ENCODE measurements around the gene SERPINE1. TPM values are rescaled to one million over a fixed set of nuclear protein-coding genes. Genes with fewer than 3 reads are reported as not detected.

Gene SERPINE1
- total RNA-seq, 1 experiment from 2014 or later = 370 TPM

DNA sequence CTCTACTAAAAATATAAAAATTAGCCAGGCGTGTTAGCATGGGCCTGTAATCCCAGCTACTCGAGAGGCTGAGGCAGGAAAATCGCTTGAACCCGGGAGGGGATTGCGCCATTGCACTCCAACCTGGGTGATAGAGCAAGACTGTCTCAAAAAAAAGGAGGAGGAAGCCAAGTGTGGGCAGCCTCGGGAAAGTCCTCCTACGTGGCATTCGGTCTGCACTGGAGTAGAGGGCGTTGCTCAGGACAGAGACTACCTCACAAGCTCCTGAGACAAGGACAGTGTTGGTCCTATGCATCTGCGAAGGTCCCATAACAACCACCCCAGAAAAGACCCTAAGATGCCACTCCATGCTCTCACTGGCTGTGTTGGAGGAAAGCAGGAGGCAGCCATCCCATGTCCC, 10.0 kb upstream of the SERPINE1 start:
- intact Hi-C loops (cut with micrococcal nuclease; ENCODE audit: unreplicated experiment) (no loop called here), in situ Hi-C loops (cut with HindIII; ENCODE audit: low pct_unique_long_range_greater_than_20kb, low sequenced_read_pairs) (no loop called here)
- peak; percentile 54 for ATAC-seq

DNA sequence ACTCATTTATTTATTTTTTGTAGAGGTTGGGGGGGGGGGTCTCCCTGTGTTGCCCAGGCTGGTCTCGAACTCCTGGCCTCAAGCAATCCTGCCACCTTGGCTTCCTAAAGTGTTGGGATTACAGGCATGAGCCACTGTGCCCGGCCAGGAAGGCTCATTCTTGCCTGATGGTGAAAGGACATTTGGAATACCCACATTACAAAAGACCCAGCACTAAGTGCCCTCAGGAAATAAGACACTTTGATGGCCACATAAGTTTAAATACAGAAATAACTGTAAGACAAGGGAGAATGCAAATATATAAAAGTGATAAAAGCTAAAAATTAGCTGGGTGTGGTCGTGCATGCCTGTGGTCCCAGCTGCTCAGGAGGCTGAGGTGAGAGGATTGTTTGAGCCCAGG, 8.0 kb upstream of the SERPINE1 start:
- ChIA-PET POLR2A (interaction anchor here (0.7 kb wide), 1 partner anchor 9 kb away, joined by 9 read pairs; no protein-coding TSS in a partner anchor), CTCF (interaction anchor here (0.9 kb wide), 1 partner anchor 9 kb away, joined by 4 read pairs; no protein-coding TSS in a partner anchor)
- no peaks in the 10 kb centered on the region for H3K9me3 ChIP-seq (ENCODE audit: control insufficient read depth, insufficient read depth, low read depth, low read length)
- ATAC-seq (no peak), DNase-seq (ENCODE audit: low read depth, low spot score) (no peak)
- H3K4me1 ChIP-seq (ENCODE audit: control insufficient read depth, insufficient read depth, low read length) = peaks cover 71% of the 10 kb centered on the region
- no peaks in the 10 kb centered on the region for H3K27me3 ChIP-seq (ENCODE audit: control insufficient read depth, insufficient read depth, low read length)
- no TSS peak for BruUV-seq (replicated peaks)
- no peak overlapping the region for H3K4me3 ChIP-seq (ENCODE audit: low read depth in 2 of 2, low read length in 2 of 2)
- TF ChIP-seq POLR2AphosphoS5 (IDR thresholded peaks at IDR 0.05; ENCODE audit: low read depth, low read length) (no peak), SIN3A (IDR thresholded peaks at IDR 0.05; ENCODE audit: borderline replicate concordance, insufficient read depth, low read depth, low read length) (no peak), TCF7L2 (IDR thresholded peaks at IDR 0.05; ENCODE audit: low read depth, low read length) (no peak)
- TF ChIP-seq, protein P1, sequence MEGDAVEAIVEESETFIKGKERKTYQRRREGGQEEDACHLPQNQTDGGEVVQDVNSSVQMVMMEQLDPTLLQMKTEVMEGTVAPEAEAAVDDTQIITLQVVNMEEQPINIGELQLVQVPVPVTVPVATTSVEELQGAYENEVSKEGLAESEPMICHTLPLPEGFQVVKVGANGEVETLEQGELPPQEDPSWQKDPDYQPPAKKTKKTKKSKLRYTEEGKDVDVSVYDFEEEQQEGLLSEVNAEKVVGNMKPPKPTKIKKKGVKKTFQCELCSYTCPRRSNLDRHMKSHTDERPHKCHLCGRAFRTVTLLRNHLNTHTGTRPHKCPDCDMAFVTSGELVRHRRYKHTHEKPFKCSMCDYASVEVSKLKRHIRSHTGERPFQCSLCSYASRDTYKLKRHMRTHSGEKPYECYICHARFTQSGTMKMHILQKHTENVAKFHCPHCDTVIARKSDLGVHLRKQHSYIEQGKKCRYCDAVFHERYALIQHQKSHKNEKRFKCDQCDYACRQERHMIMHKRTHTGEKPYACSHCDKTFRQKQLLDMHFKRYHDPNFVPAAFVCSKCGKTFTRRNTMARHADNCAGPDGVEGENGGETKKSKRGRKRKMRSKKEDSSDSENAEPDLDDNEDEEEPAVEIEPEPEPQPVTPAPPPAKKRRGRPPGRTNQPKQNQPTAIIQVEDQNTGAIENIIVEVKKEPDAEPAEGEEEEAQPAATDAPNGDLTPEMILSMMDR (IDR thresholded peaks at IDR 0.05) = no peak
- intact Hi-C loops (cut with micrococcal nuclease; ENCODE audit: unreplicated experiment) (no loop called here), in situ Hi-C loops (cut with HindIII; ENCODE audit: low pct_unique_long_range_greater_than_20kb, low sequenced_read_pairs) (no loop called here)
- H3K36me3 ChIP-seq (ENCODE audit: control insufficient read depth, insufficient read depth, low read length) = no peaks in the 10 kb centered on the region
- H3K27ac ChIP-seq (ENCODE audit: low read length) = peak overlapping the region; percentile 91

More for the DNA sequence above, 10.0 kb upstream of the SERPINE1 start:
- POLR2A ChIA-PET = interaction anchor here (0.6 to 0.7 kb wide), 2 partner anchors 12 to 16 kb away, joined by 6 to 13 read pairs; no protein-coding TSS in a partner anchor
- Histone ChIP-seq H3K4me1 (ENCODE audit: control insufficient read depth, insufficient read depth, low read length) (peaks cover 55% of the 10 kb centered on the region), H3K36me3 (ENCODE audit: control insufficient read depth, insufficient read depth, low read length) (no peaks in the 10 kb centered on the region), H3K4me3 (ENCODE audit: low read depth in 2 of 2, low read length in 2 of 2) (no peak overlapping the region), H3K27ac (ENCODE audit: low read length) (peak overlapping the region; percentile 91), H3K27me3 (ENCODE audit: control insufficient read depth, insufficient read depth, low read length) (no peaks in the 10 kb centered on the region), H3K9me3 (ENCODE audit: control insufficient read depth, insufficient read depth, low read depth, low read length) (no peaks in the 10 kb centered on the region)
- no TSS peak for BruUV-seq (replicated peaks)
- CTCF ChIA-PET = interaction anchor here (1.0 kb wide), 1 partner anchor 9 kb away, joined by 5 read pairs; no protein-coding TSS in a partner anchor
- no peak for TF ChIP-seq SIN3A (IDR thresholded peaks at IDR 0.05; ENCODE audit: borderline replicate concordance, insufficient read depth, low read depth, low read length)
- TF ChIP-seq, protein P2, sequence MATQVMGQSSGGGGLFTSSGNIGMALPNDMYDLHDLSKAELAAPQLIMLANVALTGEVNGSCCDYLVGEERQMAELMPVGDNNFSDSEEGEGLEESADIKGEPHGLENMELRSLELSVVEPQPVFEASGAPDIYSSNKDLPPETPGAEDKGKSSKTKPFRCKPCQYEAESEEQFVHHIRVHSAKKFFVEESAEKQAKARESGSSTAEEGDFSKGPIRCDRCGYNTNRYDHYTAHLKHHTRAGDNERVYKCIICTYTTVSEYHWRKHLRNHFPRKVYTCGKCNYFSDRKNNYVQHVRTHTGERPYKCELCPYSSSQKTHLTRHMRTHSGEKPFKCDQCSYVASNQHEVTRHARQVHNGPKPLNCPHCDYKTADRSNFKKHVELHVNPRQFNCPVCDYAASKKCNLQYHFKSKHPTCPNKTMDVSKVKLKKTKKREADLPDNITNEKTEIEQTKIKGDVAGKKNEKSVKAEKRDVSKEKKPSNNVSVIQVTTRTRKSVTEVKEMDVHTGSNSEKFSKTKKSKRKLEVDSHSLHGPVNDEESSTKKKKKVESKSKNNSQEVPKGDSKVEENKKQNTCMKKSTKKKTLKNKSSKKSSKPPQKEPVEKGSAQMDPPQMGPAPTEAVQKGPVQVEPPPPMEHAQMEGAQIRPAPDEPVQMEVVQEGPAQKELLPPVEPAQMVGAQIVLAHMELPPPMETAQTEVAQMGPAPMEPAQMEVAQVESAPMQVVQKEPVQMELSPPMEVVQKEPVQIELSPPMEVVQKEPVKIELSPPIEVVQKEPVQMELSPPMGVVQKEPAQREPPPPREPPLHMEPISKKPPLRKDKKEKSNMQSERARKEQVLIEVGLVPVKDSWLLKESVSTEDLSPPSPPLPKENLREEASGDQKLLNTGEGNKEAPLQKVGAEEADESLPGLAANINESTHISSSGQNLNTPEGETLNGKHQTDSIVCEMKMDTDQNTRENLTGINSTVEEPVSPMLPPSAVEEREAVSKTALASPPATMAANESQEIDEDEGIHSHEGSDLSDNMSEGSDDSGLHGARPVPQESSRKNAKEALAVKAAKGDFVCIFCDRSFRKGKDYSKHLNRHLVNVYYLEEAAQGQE (IDR thresholded peaks at IDR 0.05; ENCODE audit: insufficient read depth in 1 of 2, low read depth in 2 of 2, low read length in 1 of 2) = no peak
- TF ChIP-seq, protein P1 (IDR thresholded peaks at IDR 0.05) = no peak
- no peak for TF ChIP-seq POLR2AphosphoS5 (IDR thresholded peaks at IDR 0.05; ENCODE audit: low read depth, low read length)
- TF ChIP-seq TCF7L2 (IDR thresholded peaks at IDR 0.05; ENCODE audit: low read depth, low read length) = no peak
- no peak for DNase-seq (ENCODE audit: low read depth, low spot score)
